ENCODE results near the gene UPP2. TPM values are rescaled to one million over a fixed set of nuclear protein-coding genes. Genes with fewer than 3 reads are reported as not detected.

Gene UPP2
- total RNA-seq, 1 donor from 2014 or later, result not detected

DNA sequence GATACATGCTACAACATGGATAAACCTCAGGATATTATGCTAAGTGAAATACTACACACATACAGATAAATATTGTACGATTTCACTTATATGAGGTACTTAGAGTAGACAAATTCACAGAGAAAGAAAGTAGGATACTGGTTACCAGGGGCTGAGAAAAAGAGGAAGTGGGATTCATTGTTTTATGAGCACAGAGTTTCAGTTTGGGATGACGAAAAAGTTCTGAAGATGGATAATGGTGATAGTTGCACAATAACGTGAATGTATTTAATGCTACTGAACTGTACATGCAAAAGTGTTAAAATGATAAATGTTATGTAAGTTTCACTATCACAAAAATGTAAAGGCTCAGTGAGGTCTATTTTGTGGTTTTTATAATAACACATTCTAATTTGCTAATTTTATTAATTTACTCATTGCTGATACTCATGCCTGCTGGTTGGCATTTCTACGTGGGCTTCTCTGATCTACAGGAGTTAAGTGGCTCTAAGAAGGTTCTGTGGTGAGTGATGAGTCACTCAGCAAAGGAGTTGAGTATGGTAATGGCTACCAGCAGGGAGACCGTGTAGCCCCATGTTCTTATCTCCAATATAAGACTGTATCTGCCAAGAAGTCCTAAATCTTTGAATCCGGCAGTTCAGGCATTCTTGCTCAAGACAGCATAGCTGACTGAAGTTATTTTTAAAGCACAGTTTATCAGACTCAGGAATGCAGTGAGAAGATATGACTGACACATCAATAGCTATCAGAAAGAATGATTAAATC lies 41.1 kb downstream of the UPP2 start:
- DNase-seq, result no peak

DNA sequence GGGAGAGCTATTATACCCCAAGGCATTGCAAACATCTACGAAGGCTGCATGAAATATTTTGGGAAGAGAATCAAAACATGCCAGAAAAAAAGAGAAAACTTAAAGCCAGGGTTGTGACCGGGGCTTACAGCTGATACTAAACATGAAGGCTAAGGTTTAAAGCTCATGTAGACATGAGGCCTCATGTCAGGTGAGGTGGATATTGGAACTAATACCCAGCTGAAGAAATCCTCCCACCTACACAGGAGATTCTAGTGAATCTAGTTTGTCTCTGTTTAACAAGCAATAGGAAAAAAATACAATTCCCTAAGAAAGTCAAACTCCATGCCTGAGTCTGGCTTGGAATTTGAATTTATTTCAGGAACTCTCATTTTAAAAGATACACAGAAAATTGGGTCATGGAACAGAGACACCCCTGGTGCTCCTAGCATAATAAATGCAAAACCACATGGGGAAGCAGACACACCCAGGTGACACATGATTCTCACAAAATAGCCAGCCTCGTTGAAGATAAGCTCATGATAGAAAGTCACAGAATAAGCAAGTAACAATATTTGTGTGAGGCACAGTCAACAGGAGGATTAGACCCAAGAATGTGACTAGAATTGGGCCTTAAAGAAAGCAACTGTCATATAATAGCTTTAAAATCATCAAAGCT lies 42.2 kb downstream of the UPP2 start:
- DNase-seq, result no peak

DNA sequence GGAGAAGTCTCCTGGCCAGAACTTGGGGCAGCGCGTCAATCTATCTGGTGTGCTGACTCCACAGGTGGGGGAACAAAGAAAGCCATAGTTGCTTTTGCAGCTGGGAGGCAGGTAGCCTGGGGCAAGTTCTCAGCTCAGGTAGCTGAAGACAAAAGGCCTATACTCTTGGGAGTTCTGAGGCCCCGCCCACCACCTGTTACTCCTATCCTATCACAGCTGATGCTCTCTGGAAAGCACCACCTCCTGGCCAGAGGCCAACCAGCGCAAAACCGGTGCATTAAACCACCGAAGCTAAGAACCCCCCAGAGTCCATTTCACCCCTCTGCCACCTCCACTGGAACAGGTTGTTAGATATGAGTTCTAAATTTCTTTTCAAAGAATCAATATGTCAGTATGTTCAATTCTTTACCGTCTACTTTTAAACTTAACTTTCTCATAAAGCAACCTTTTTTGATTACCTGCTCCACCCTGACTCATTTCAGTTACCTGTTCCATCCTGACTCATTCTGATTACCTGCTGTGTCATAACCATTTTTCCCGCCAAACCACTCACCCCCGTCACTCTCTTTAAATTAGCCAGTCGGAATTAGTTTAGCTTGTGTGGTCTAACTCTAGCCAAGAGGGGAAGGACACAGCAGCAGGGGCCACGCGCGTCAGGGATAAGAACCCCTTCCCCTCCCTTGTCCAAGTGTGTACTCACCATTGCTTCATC lies 43.4 kb downstream of the UPP2 start:
- no peak for DNase-seq

DNA sequence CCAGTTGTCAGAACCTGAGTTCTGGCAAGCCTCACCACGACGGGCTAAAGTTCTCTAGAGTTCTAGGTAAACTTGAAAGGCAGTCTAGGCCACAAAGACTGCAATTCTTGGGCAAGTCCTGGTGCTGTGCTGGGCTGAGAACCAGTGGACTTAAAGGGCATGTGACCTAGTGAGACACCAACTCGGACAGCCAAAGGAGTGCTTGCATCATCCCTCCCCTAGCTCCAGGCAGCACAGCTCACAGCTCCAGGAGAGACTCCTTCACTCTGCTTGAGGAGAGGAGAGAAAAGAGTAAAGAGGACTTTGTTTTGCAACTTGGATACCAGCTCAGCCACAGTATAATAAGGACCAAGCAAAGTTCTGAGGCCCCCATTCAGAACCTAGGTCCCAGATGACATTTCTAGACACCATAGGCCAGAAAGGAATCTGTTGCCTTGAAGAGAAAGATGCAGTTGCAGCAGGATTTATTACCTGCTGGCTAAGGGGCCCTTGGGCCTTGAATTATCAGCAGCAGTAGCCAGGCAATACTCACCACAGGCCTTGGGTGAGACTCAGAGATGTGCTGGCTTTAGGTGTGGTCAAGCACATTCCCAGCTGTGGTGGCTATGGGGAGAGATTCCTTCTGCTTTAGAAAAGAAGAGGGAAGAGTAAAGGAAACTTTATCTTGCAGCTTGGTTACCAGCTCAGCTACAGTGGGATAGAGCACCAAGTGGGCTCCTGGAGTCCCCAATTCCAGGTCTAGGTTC lies 51.8 kb downstream of the UPP2 start:
- no peak for DNase-seq

DNA sequence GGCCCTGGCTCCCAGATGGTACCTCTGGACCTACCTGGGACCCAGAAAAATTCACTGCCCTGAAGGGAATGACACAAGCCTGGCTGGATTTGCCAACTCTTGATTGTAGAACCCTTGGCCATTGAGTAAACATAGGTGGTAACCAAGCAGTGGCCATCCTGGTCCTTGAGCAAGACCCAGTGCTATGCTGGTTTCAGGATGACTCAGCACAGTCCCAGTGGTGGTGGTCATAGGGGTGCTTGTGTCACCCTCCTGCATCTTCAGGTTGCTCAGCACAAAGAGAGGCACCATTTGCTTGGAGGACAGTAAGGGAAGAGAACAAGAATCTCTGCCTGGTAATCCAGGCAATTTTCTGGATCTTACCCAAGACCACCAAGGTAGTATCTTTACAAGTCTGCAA lies 52.9 kb downstream of the UPP2 start:
- no peak for DNase-seq

DNA sequence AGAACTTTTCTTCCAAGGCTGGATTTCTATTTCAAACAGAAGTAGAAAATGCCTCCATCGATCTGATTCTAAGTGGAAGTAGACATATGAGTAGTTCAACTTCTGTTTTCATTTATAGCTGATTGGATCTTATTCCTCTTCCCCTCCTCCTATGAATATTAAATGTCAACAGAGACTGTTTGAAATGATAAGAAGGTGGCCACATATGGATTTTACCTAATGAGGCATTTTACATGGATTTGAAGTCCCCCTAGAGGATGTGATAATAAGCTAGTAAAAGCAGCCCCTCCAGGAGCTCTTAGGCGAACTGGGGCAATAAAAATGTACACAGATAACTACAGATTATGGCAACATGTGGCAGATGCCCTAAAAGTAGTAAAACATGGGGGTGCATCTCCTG lies 71.0 kb downstream of the UPP2 start:
- no peak for DNase-seq

DNA sequence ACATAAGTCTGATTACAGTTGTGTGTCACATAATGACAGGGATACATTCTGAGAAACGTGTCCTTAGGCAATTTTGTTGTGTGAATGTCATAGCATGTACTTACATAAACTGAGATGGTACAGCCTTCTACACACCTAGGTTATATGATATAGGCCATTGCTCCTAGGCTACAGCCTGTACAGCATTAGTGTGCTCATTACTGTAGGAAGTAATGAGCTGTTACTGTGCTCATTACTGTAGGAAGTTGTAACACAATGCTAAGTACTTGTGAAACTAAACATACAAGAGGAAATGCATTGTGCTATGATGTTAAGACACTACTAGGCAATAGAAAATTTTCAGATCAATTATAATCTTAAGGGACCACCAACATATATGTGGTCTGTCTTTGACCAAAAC lies 72.8 kb downstream of the UPP2 start:
- DNase-seq, result no peak

DNA sequence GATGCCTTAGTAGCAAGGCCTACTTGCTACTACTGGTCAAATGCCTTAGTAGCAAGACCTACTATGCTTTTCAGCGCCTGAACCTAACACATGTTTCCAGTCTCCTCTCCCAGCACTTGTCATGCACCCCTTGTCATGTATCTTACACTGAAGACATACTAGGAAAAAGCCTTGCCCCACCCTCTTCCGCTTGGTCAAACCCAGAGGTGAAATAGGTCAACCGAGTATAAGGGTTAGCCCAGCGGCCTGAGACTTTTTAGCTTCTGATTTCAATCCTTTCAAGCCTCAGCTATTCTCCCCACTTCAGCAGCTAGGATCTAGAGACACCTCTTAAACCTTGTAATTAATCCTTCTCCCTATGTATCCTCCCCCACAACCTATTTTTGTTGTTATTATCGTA lies 73.3 kb downstream of the UPP2 start:
- DNase-seq, result no peak

DNA sequence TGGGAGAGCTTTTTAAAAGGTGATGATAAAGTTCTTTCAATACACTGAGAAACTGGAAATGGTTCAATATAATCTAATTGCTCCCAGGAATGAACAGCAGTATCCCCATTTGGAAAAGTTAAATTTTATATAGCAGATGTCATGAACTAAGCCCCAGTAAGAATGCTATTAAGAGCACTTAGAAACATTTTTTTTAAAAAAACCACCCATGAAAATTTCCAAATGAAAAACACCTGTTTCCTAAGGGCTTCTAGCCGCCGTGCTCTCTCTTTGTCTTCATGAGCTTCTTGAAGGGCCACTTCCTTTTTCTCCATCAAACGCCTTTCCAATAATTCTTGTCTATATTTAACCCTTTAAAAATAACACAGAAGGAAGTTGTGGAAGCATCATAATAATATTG lies 77.0 kb downstream of the UPP2 start:
- peak; percentile 25 for DNase-seq

DNA sequence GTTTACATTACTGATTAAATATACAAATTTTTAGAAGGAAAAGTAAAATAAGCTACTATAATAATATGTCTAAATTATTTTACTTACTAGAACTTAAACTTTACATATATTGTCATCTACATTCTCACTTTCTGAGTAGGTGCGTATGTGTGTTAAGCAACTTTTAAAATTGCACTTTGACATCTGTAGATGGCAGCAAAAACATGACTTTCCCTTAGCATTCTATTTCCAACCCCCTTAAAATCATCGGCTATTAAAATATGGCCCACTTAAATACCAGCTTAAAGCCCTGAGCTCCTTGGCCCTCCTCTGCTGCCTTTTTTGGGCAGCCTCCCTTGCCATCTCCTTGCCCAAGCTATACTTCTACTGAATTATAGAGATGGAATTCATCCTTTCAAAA lies 78.0 kb downstream of the UPP2 start:
- no peak for DNase-seq

DNA sequence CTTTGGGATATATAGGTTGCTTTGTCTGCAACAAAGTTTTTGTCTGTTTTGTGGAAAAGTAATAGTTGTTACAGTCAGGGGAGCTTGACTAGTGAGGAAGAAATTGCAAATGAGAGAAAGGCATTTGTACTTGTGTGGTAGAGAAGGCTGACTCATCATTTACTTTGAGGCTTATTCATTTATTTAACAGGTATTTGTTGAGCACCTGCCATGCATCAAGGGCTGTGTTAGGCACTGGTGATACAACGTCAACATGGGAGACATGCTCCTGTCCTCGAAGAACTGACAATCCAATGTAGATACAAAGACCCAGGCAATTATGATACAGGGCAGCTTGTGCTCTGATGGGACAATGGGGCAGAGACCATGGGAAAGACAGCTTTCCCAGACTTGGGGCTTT lies 79.5 kb downstream of the UPP2 start:
- DNase-seq, result no peak

DNA sequence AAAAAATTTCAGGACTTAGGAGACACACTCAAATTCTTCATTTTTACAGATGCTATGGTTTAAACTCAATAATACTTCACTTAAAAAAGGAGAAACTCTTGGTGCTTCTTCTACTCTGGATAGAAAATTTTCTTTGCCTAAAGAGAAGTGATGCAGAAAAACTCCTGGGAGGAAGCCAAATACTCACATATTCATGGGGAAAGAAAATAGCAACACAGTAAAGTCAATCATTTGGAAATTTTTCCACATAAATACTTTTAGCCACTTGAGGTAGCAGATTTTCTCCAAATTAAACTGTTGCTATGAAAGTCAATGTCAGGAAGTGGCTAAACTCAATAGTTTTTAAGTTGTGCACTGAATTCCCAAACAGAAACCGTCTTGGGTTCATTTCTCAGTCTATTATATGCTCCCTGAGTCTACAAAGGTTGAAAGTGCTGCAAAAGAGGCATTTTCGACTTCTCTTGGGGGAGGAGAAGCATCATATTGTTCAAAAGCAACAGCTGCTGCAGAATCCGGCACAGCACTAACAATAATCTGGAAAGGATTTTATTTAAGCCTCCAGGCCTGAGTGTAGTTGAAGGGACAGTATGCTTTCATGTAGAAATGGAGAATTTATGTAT lies 81.1 kb downstream of the UPP2 start:
- DNase-seq, result no peak

DNA sequence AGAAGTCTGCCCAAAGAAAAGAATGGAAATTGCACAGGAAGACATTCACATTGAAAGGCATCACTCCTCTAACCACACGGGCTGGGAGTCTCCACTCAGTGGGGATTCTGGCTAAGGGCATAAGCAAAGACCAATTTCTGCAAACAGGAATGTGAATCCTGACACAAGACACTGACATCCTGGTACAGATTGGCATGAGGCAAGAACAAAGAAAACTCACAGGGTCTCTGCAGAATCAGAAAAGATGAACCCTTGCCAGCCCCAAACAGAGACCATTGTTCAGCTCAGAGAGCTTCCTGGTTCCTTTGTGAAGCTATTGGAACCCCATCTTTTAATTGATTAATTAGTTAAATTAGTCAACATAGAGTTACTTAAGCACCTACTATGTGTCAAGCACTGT lies 82.3 kb downstream of the UPP2 start:
- DNase-seq, result no peak

DNA sequence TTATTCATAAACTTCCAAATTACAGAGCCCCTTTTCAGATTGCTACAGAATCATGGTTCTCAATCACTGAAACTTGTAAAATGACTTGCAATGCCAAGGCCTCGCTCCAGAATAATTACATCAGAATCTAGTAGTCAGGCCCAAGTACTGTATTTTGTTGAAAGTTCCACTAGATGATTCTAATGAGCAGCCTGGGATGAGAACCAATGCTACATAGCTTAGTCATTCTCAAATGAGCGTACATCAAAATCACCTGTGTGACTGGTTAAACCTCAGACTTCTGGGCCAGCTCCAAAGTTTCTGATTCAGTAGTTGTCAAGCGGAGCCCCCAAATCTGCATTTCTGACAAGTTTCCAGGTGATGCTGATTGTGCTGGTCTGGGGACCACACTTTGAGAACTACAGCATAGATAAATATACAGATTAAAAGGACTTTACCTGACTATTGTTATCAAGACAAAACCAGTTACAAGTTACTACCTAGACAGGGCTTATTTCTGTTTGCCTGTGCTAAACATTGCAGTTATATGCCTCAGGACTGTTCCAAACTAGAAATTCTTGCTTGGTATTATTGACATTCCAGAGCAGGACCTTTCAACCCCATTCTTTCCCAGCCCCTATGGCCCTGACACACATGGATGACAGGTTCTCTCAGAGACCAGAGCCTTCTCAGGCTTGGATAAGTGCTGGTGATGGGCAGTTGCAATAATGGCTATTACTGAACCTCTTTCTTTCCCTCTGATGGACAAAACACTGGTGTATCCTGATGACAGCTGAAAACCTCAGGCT lies 83.1 kb downstream of the UPP2 start:
- no peak for DNase-seq

Other genes starting within 250 kb of the UPP2 start
- 19.6 TPM for gene ACVR1, start 225.5 kb upstream of the UPP2 start, total RNA-seq

Data from skin of body (tissue), 2 donors.